ENCODE data around the gene TNRC18. TPM values are rescaled to one million over a fixed set of nuclear protein-coding genes. Genes with fewer than 3 reads are reported as not detected.

The TNRC18 gene
- total and polyA plus RNA-seq, 2 of the 8 experiments (the other 6 are each of a cell fraction or from before 2014, with no cell fraction given), result 1.7 to 8.6 TPM

DNA sequence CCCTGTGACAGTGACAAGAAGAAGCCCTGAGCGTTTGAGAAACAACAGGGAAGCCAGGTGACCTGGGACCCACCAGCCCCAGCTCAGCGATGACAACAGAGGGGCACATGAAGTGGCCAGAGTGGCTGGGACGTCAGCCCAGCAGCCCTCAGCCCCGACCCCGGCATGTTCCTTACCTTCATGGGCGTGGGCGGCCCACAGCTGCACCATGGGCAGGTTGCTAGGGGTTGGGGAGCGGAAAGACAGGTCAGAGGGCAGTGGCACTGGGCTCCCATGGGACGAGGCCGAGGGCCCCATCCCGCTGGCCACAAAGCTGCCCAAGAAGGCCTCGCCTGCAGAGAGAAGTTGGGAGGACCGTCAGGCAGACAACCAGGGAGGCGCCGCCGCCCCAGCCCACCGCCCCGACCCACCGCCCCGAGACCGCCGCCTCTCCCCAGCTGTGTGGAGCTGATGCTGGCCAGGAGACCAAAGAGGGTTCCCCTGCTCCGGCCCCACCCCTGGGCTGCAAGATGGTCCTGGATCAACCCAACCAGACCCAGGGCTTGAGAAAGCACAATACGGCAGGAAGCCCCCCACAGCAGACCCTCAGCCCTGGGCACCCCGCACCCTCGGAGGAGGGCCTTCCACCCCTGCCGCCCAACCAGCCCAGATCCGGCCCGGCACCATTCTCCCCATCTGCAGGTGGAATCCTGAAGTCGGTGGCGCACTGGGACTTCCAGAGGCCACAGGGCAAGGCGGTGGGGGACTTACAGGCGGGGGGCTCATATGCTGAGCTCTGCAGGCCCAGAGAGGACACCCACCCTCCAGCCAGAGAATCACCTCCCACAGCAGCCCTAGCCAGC lies 29.1 kb downstream of the TNRC18 start:
- Histone ChIP-seq H2BK120ac (replicated peaks; ENCODE audit: low read depth, low read length) (no peak overlapping the region), H3K79me2 (ENCODE audit: control insufficient read depth in 1 of 2, insufficient read depth in 2 of 2, low read length in 2 of 2) (no peaks in the 10 kb centered on the region)
- WGBS, 2 experiments (ENCODE audit: extremely low coverage in 1 of 2, insufficient coverage in 1 of 2, insufficient read length in 1 of 2, insufficient replicate concordance in 2 of 2, low coverage in 1 of 2, low lambda C conversion rate in 2 of 2, missing lambda C conversion rate in 1 of 2), result 89% methylated on average over 26 of the region's 33 CpGs; no CpG with 5 or more reads in 1 of the 2 experiments
- TF ChIP-seq SAP30 (IDR thresholded peaks at IDR 0.05; ENCODE audit: insufficient read depth, insufficient replicate concordance, low read length) (no peak), TEAD4 (IDR thresholded peaks at IDR 0.05; ENCODE audit: low read depth, low read length) (no peak), SUZ12 (IDR thresholded peaks at IDR 0.05; ENCODE audit: low read length) (no peak), EZH2 (IDR thresholded peaks at IDR 0.05; ENCODE audit: low read depth, low read length, severe bottlenecking) (no peak), MAFK (IDR thresholded peaks at IDR 0.05; ENCODE audit: low read depth, low read length) (no peak), ASH2L (IDR thresholded peaks at IDR 0.05; ENCODE audit: low read length) (no peak), EGR1 (IDR thresholded peaks at IDR 0.05; ENCODE audit: borderline replicate concordance, low read depth, low read length) (no peak), RNF2 (IDR thresholded peaks at IDR 0.05; ENCODE audit: borderline replicate concordance, low read depth, low read length, missing control alignments, poor library complexity, severe bottlenecking) (no peak), RAD21 (IDR thresholded peaks at IDR 0.05 in 1 of 2, conservative IDR thresholded peaks at IDR 0.05 in 1 of 2; ENCODE audit: low read depth in 2 of 2, low read length in 2 of 2) (no peak), GTF2F1 (IDR thresholded peaks at IDR 0.05; ENCODE audit: borderline replicate concordance, low read depth, low read length) (no peak), SP2 (IDR thresholded peaks at IDR 0.05; ENCODE audit: low read length) (no peak), CHD1 (IDR thresholded peaks at IDR 0.05; ENCODE audit: low read depth, low read length) (no peak)

More for the DNA sequence above, 29.1 kb downstream of the TNRC18 start:
- Histone ChIP-seq H3K4me1 (replicated peaks in 1 of 4; ENCODE audit: control insufficient read depth in 3 of 4, insufficient read depth in 4 of 4, low read length in 3 of 4) (no peaks in the 10 kb centered on the region), H2BK5ac (ENCODE audit: low read depth, low read length) (no peak overlapping the region), H2BK12ac (ENCODE audit: low read depth, low read length) (no peak overlapping the region), H2BK15ac (ENCODE audit: low read length) (no peak overlapping the region), H3K56ac (replicated peaks; ENCODE audit: insufficient read length, low read depth, low read length) (no peak overlapping the region), H4K20me1 (replicated peaks in 1 of 2; ENCODE audit: control insufficient read depth in 1 of 2, insufficient read depth in 2 of 2, low read length in 2 of 2) (peaks cover 0 to 2% of the 10 kb centered on the region in 2 experiments), H3K27me3 (replicated peaks in 1 of 4; ENCODE audit: control insufficient read depth in 3 of 4, extremely low read depth in 1 of 4, insufficient read depth in 3 of 4, low read length in 3 of 4) (no peaks in the 10 kb centered on the region), H3K4ac (replicated peaks; ENCODE audit: insufficient read length, low read depth, low read length) (no peak overlapping the region), H3K9ac (replicated peaks in 1 of 4; ENCODE audit: extremely low read depth in 1 of 4, low read depth in 3 of 4, low read length in 3 of 4) (no peak overlapping the region), H2AFZ (ENCODE audit: low read length) (no peak overlapping the region), H4K91ac (replicated peaks; ENCODE audit: insufficient read length, low read length) (no peak overlapping the region), H3K4me3 (ENCODE audit: extremely low read depth in 1 of 4, insufficient read depth in 2 of 4, low read depth in 3 of 4, low read length in 4 of 4) (no peak overlapping the region), H3K27ac (ENCODE audit: low read depth, low read length) (no peak overlapping the region), H4K8ac (ENCODE audit: extremely low read depth, insufficient read depth, low read length) (no peak overlapping the region), H3K79me1 (ENCODE audit: low read depth, low read length) (no peaks in the 10 kb centered on the region), H3K23ac (ENCODE audit: insufficient read length) (no peak overlapping the region), H3K36me3 (ENCODE audit: control insufficient read depth in 2 of 4, insufficient read depth in 4 of 4, low read length in 3 of 4) (no peaks in the 10 kb centered on the region), H4K5ac (ENCODE audit: insufficient read length, low read depth, low read length) (no peak overlapping the region), H3K23me2 (ENCODE audit: low read depth, low read length) (no peaks in the 10 kb centered on the region), H3K18ac (ENCODE audit: extremely low read depth, low read length) (no peak overlapping the region; the same call in 1 of the 2 replicates), H2BK20ac (ENCODE audit: low read length) (no peak overlapping the region), H3K9me3 (ENCODE audit: insufficient read depth in 2 of 2, low read depth in 1 of 2, low read length in 1 of 2) (no peaks in the 10 kb centered on the region), H3K14ac (ENCODE audit: insufficient read length) (no peak overlapping the region), H2AK5ac (ENCODE audit: low read depth, low read length) (no peak overlapping the region), H3K4me2 (ENCODE audit: insufficient read depth in 1 of 2, low read depth in 2 of 2, low read length in 2 of 2) (no peak overlapping the region)
- DNase-seq (ENCODE audit: low read depth in 1 of 2, low spot score in 2 of 2), result no peak
- no peak for FAIRE-seq
- POLR2A ChIA-PET (ENCODE audit: partially characterized antibody), result interaction anchor here (0.7 to 0.9 kb wide), 2 partner anchors 11 to 35 kb away, joined by 3 read pairs; no protein-coding TSS in a partner anchor
- CTCF ChIA-PET (ENCODE audit: partially characterized antibody), result interaction anchor here (0.8 to 2.7 kb wide), 4 partner anchors 10 to 56 kb away, joined by 3 to 15 read pairs (median 5); no protein-coding TSS in a partner anchor
